H1 (cell line): ENCODE results near the gene TC2N. TPM values are rescaled to one million over a fixed set of nuclear protein-coding genes. Genes with fewer than 3 reads are reported as not detected.

ENCODE experiments used
- CTCF ChIA-PET: fragments of 300-600 bp; sonication (Branson Sonifier 250); formaldehyde crosslinking; loops from one replicate; lab custom pipeline; 2021; ENCODE audit not compliant: partially characterized antibody; lab: Charles Lee
- POLR2A ChIA-PET: fragments of 300-600 bp; sonication (Branson Sonifier 250); formaldehyde crosslinking; loops from one replicate; lab custom pipeline; 2021; ENCODE audit warnings: inconsistent platforms; ENCODE audit not compliant: partially characterized antibody; lab: Charles Lee
- DNase-seq, 2 experiments: peaks; one replicate each; pipeline versions ENCODE4 v3.0.0 to v3.0.0-alpha.2; 2010 to 2022; ENCODE audit warnings: low spot score in 2 of 2, low read depth in 1 of 2, mixed read lengths in 1 of 2
- FAIRE-seq: peaks from 2 replicates; lab custom pipeline; 2011; peaks lifted over from hg19 to GRCh38; lab: Jason Lieb, UNC
- H2AFZ ChIP-seq: 2 replicates; pipeline ENCODE4 v1.8.1; 2012; ENCODE audit warnings: low read length, inconsistent platforms
- H2AK5ac ChIP-seq: 2 replicates; pipeline ENCODE4 v1.6.1; 2013; ENCODE audit warnings: low read depth, low read length
- H2BK120ac ChIP-seq: replicated peaks from 2 replicates; pipeline ENCODE3; 2013; ENCODE audit warnings: low read depth, low read length, inconsistent platforms
- H2BK12ac ChIP-seq: 2 replicates; pipeline ENCODE4 v1.6.1; 2013; ENCODE audit warnings: low read depth, low read length
- H2BK15ac ChIP-seq: 2 replicates; pipeline ENCODE4 v1.6.1; 2013; ENCODE audit warnings: low read length
- H2BK20ac ChIP-seq: 2 replicates; pipeline ENCODE4 v1.6.1; 2013; ENCODE audit warnings: low read length
- H2BK5ac ChIP-seq: 2 replicates; pipeline ENCODE4 v1.6.1; 2013; ENCODE audit warnings: low read depth, low read length
- H3K14ac ChIP-seq: 2 replicates; pipeline ENCODE4 v1.6.1; 2013; ENCODE audit warnings: inconsistent platforms; ENCODE audit not compliant: insufficient read length
- H3K18ac ChIP-seq: 2 replicates; pipeline ENCODE4 v1.6.1; 2013; ENCODE audit warnings: low read length; ENCODE audit errors: extremely low read depth
- H3K23ac ChIP-seq: 2 replicates; pipeline ENCODE4 v1.6.1; 2013; ENCODE audit warnings: inconsistent platforms; ENCODE audit not compliant: insufficient read length
- H3K23me2 ChIP-seq: 2 replicates; pipeline ENCODE4 v1.6.1; 2013; ENCODE audit warnings: low read depth, low read length
- H3K27ac ChIP-seq: 2 replicates; pipeline ENCODE4 v1.6.1; 2011; ENCODE audit warnings: low read depth, low read length, inconsistent platforms
- H3K27me3 ChIP-seq, 4 experiments: replicated peaks in 1 of 4; 1 replicate in 1 of 4; 2 replicates in 3 of 4; pipeline versions ENCODE4 v1.6.1 to v1.8.1; 2011 to 2013; ENCODE audit warnings: low read length in 3 of 4, mild to moderate bottlenecking in 3 of 4, inconsistent platforms in 2 of 4, mixed read lengths in 2 of 4, moderate library complexity in 1 of 4; ENCODE audit not compliant: control insufficient read depth in 3 of 4, insufficient read depth in 3 of 4; ENCODE audit errors: extremely low read depth in 1 of 4
- H3K36me3 ChIP-seq, 4 experiments: 2 replicates each; pipeline versions ENCODE4 v1.6.1 to v1.8.1; 2011 to 2013; ENCODE audit warnings: mild to moderate bottlenecking in 4 of 4, low read length in 3 of 4, moderate library complexity in 2 of 4, control low read depth in 1 of 4, inconsistent platforms in 1 of 4; ENCODE audit not compliant: insufficient read depth in 4 of 4, control insufficient read depth in 2 of 4
- H3K4ac ChIP-seq: replicated peaks from 2 replicates; pipeline ENCODE3; 2013; ENCODE audit warnings: low read length, low read depth, mixed read lengths, inconsistent platforms; ENCODE audit not compliant: insufficient read length
- H3K4me1 ChIP-seq, 4 experiments: replicated peaks in 1 of 4; 1 replicate in 1 of 4; 2 replicates in 3 of 4; pipeline versions ENCODE4 v1.6.1 to v1.8.1; 2011 to 2013; ENCODE audit warnings: low read length in 3 of 4, inconsistent platforms in 2 of 4, mixed read lengths in 1 of 4; ENCODE audit not compliant: insufficient read depth in 4 of 4, control insufficient read depth in 3 of 4
- H3K4me2 ChIP-seq, 2 experiments: 2 replicates each; pipeline versions ENCODE4 v1.6.1 to v1.8.1; 2011 to 2013; ENCODE audit warnings: low read depth in 2 of 2, low read length in 2 of 2, control low read depth in 1 of 2, inconsistent platforms in 1 of 2, mild to moderate bottlenecking in 1 of 2; ENCODE audit not compliant: insufficient read depth in 1 of 2
- H3K4me3 ChIP-seq, 4 experiments: fragments of 200-600, 300-600 bp in 1 of 4; sonication (generic), shearing (Covaris generic), sonication (Bioruptor Twin) in 1 of 4; 2 replicates each; pipeline versions ENCODE4 v1.5.1 to v1.8.1; 2011 to 2016; ENCODE audit warnings: low read length in 4 of 4, low read depth in 3 of 4, control low read depth in 2 of 4, inconsistent platforms in 2 of 4, mild to moderate bottlenecking in 2 of 4, mixed read lengths in 1 of 4, moderate library complexity in 1 of 4; ENCODE audit not compliant: insufficient read depth in 2 of 4; ENCODE audit errors: extremely low read depth in 1 of 4
- H3K56ac ChIP-seq: replicated peaks from 2 replicates; pipeline ENCODE3; 2013; ENCODE audit warnings: low read depth, mild to moderate bottlenecking, mixed read lengths, low read length, inconsistent platforms; ENCODE audit not compliant: insufficient read length
- H3K79me1 ChIP-seq: 2 replicates; pipeline ENCODE4 v1.6.1; 2013; ENCODE audit warnings: low read depth, low read length, control low read depth
- H3K79me2 ChIP-seq, 2 experiments: 2 replicates each; pipeline versions ENCODE4 v1.6.1 to v1.8.1; 2012 to 2013; ENCODE audit warnings: low read length in 2 of 2, mild to moderate bottlenecking in 2 of 2, inconsistent platforms in 1 of 2; ENCODE audit not compliant: insufficient read depth in 2 of 2, control insufficient read depth in 1 of 2
- H3K9ac ChIP-seq, 4 experiments: replicated peaks in 1 of 4; 1 replicate in 1 of 4; 2 replicates in 3 of 4; pipeline versions ENCODE4 v1.6.1 to v1.8.1; 2011 to 2013; ENCODE audit warnings: low read depth in 3 of 4, low read length in 3 of 4, control low read depth in 2 of 4, mild to moderate bottlenecking in 2 of 4, moderate library complexity in 2 of 4, inconsistent platforms in 1 of 4; ENCODE audit errors: extremely low read depth in 1 of 4
- H3K9me3 ChIP-seq, 2 experiments: 2 replicates each; pipeline versions ENCODE4 v1.6.1 to v1.8.1; 2012 to 2013; ENCODE audit warnings: mild to moderate bottlenecking in 2 of 2, moderate library complexity in 2 of 2, control low read depth in 1 of 2, inconsistent platforms in 1 of 2, low read depth in 1 of 2, low read length in 1 of 2, mixed read lengths in 1 of 2; ENCODE audit not compliant: insufficient read depth in 2 of 2
- H4K20me1 ChIP-seq, 2 experiments: replicated peaks in 1 of 2; 2 replicates each; pipeline versions ENCODE3 to v1.8.1; 2011 to 2013; ENCODE audit warnings: inconsistent platforms in 2 of 2, low read length in 2 of 2, mild to moderate bottlenecking in 1 of 2; ENCODE audit not compliant: insufficient read depth in 2 of 2, control insufficient read depth in 1 of 2
- H4K5ac ChIP-seq: 2 replicates; pipeline ENCODE4 v1.6.1; 2013; ENCODE audit warnings: low read length, low read depth, mixed read lengths, inconsistent platforms; ENCODE audit not compliant: insufficient read length
- H4K8ac ChIP-seq: 2 replicates; pipeline ENCODE4 v1.8.0; 2013; ENCODE audit warnings: mild to moderate bottlenecking, moderate library complexity, low read length, inconsistent platforms; ENCODE audit not compliant: insufficient read depth; ENCODE audit errors: extremely low read depth
- H4K91ac ChIP-seq: replicated peaks from 2 replicates; pipeline ENCODE3; 2013; ENCODE audit warnings: low read length, mixed read lengths, inconsistent platforms; ENCODE audit not compliant: insufficient read length
- CBX5 ChIP-seq: fragments of 300-800, 300-1000 bp; sonication (generic); IDR thresholded peaks from 2 replicates; pipeline ENCODE4 v1.7.1; 2016; ENCODE audit warnings: antibody characterized with exemption, low read length, low read depth
- CTBP2 ChIP-seq: IDR thresholded peaks from 2 replicates; pipeline ENCODE4 v1.7.0; 2011; ENCODE audit warnings: borderline replicate concordance, mild to moderate bottlenecking, moderate library complexity, mixed read lengths, low read length; ENCODE audit not compliant: insufficient read depth, insufficient read length
- HDAC2 ChIP-seq, 2 experiments: fragments of 300-600 bp in 1 of 2; sonication (generic) in 1 of 2; IDR thresholded peaks; 2 replicates each; pipeline ENCODE4 v1.6.1; 2011 to 2012; ENCODE audit warnings: low read depth in 2 of 2, low read length in 2 of 2, mild to moderate bottlenecking in 2 of 2, moderate library complexity in 2 of 2, borderline replicate concordance in 1 of 2, inconsistent platforms in 1 of 2
- HDAC6 ChIP-seq: IDR thresholded peaks from one replicate; pipeline ENCODE4 v1.7.1; 2012; ENCODE audit warnings: low read depth, mild to moderate bottlenecking, inconsistent platforms, low read length, moderate library complexity
- JUN ChIP-seq: IDR thresholded peaks from 2 replicates; pipeline ENCODE4 v1.6.1; 2011; ENCODE audit warnings: low read depth, mild to moderate bottlenecking, improper control_type of control experiment, low read length
- MAFK ChIP-seq: IDR thresholded peaks from 2 replicates; pipeline ENCODE4 v1.6.1; 2012; ENCODE audit warnings: low read depth, mild to moderate bottlenecking, improper control_type of control experiment, low read length
- MAX ChIP-seq: IDR thresholded peaks from 2 replicates; pipeline ENCODE4 v1.6.1; 2012; ENCODE audit warnings: inconsistent platforms
- POLR2AphosphoS5 ChIP-seq: IDR thresholded peaks from 2 replicates; pipeline ENCODE4 v1.6.1; 2011; ENCODE audit warnings: low read depth, low read length
- SIN3A ChIP-seq, 2 experiments: IDR thresholded peaks in 1 of 2; conservative IDR thresholded peaks in 1 of 2; 2 replicates each; pipeline ENCODE4 v1.6.1; 2011 to 2012; ENCODE audit warnings: low read length in 2 of 2, improper control_type of control experiment in 1 of 2, low read depth in 1 of 2, mild to moderate bottlenecking in 1 of 2
- SRF ChIP-seq: IDR thresholded peaks from 2 replicates; pipeline ENCODE4 v1.6.1; 2011; ENCODE audit warnings: mild to moderate bottlenecking, low read depth, low read length, moderate library complexity
- YY1 ChIP-seq: IDR thresholded peaks from 2 replicates; pipeline ENCODE4 v1.6.1; 2011; ENCODE audit warnings: low read depth, mild to moderate bottlenecking, low read length
- ZNF274 ChIP-seq: IDR thresholded peaks from 2 replicates; pipeline ENCODE4 v1.7.0; 2012; ENCODE audit warnings: low read length, borderline replicate concordance; ENCODE audit errors: extremely low read depth
- WGBS, 2 experiments: shearing (Covaris generic) in 1 of 2; methylation state at CpG; one replicate each; pipeline versions ENCODE4 v1.1.6 to v1.1.7; 2013 to 2015; ENCODE audit warnings: low lambda C conversion rate in 2 of 2, mixed read lengths in 2 of 2, inconsistent platforms in 1 of 2, low coverage in 1 of 2, missing lambda C conversion rate in 1 of 2; ENCODE audit not compliant: insufficient replicate concordance in 2 of 2, insufficient coverage in 1 of 2, insufficient read length in 1 of 2; ENCODE audit errors: extremely low coverage in 1 of 2, missing lambda C conversion rate in 1 of 2; 5-methylcytosine and 5-hydroxymethylcytosine counted together
- polyA plus RNA-seq, 7 experiments: library from polyadenylated mRNA; depleted of rRNA in 3 of 7; stranded (reverse) in 5 of 7; unstranded in 2 of 7; fragments of >200 nt in 5 of 7; fragments of 200-250 nt in 2 of 7; gene quantifications; 1 replicate in 5 of 7; 2 replicates in 1 of 7; 4 replicates in 1 of 7; pipeline versions ENCODE4 v1.2.1 to v1.2.3, GENCODE V29; 2011 to 2013; ENCODE audit warnings: missing spikeins in 2 of 7, mixed read lengths in 2 of 7
- total RNA-seq: library from RNA; stranded (reverse); fragmentation: NEBNext Ultra II Directional; extraction: Animal tissue kit (Norgen Biotek cat#: 25700); gene quantifications from 2 replicates; pipeline ENCODE4 v1.2.1, GENCODE V29; 2021

Gene TC2N
- total and polyA plus RNA-seq, 2 of the 8 experiments (the other 6 are each of a cell fraction or from before 2014, with no cell fraction given), result 9.7 to 36.2 TPM

- Histone ChIP-seq H4K91ac (no peak overlapping the region), H3K79me1 (no peaks in the 10 kb centered on the region), H3K23ac (no peak overlapping the region), H3K27me3 (no peaks in the 10 kb centered on the region), H3K27ac (no peak overlapping the region), H2BK5ac (no peak overlapping the region), H3K4me1 (no peaks in the 10 kb centered on the region), H3K9ac (no peak overlapping the region), H3K9me3 (no peaks in the 10 kb centered on the region), H3K36me3 (no peaks in the 10 kb centered on the region), H2BK12ac (no peak overlapping the region), H3K23me2 (no peaks in the 10 kb centered on the region), H4K20me1 (no peaks in the 10 kb centered on the region), H2AFZ (no peak overlapping the region), H2BK15ac (no peak overlapping the region), H3K18ac (no peak overlapping the region), H3K14ac (no peak overlapping the region), H2BK20ac (no peak overlapping the region), H3K56ac (no peak overlapping the region), H3K4ac (no peak overlapping the region), H3K4me2 (no peak overlapping the region), H3K79me2 (no peaks in the 10 kb centered on the region), H2AK5ac (no peak overlapping the region), H3K4me3 (no peak overlapping the region), H4K8ac (no peak overlapping the region), H4K5ac (no peak overlapping the region), H2BK120ac (no peak overlapping the region)
- FAIRE-seq (no peak), DNase-seq (no peak)
- WGBS, 2 experiments, result 84% methylated on average over 3 of the region's 3 CpGs; no CpG with 5 or more reads in 1 of the 2 experiments
- POLR2A ChIA-PET, result interaction anchor here (0.9 kb wide), 1 partner anchor 381 kb away, joined by 3 read pairs; the partner anchor contains the start of gene PPP4R3A
- CTCF ChIA-PET, result interaction anchor here (0.7 to 3.3 kb wide), 19 partner anchors 9 to 356 kb away, joined by 3 to 13 read pairs (median 5); partner anchors contain the start of genes CATSPERB and TC2N
- TF ChIP-seq JUN (no peak), MAX (no peak), CBX5 (no peak), ZNF274 (no peak), MAFK (no peak), SRF (no peak), YY1 (no peak), HDAC2 (IDR thresholded peaks at IDR 0.05; ENCODE audit: borderline replicate concordance in 1 of 2, low read depth in 2 of 2, low read length in 2 of 2) (no peak), SIN3A (conservative IDR thresholded peaks at IDR 0.05 in 1 of 2, IDR thresholded peaks at IDR 0.05 in 1 of 2; ENCODE audit: low read depth in 1 of 2, low read length in 2 of 2) (no peak), CTBP2 (no peak), HDAC6 (no peak), POLR2AphosphoS5 (no peak)
Measured at GRCh38 chr14:91891721-91892220, 24.4 kb upstream of the TC2N start.
